Measurements from ENCODE around the gene DACT3.

- TF ChIP-seq CTCF (IDR thresholded peaks at IDR 0.05; ENCODE audit: low read length) (no peak), EZH2 (IDR thresholded peaks at IDR 0.05; ENCODE audit: borderline replicate concordance, low read length) (no peak)
These were observed 39.7 kb upstream of the DACT3 start for GRCh38 chr19:46700704-46701103.
